Psoas muscle (tissue), 8 donors: ENCODE data around the gene DAW1. TPM values are rescaled to one million over a fixed set of nuclear protein-coding genes. Genes with fewer than 3 reads are reported as not detected.

Experiments used
- ATAC-seq, 4 donors: fragments of 200-7000 bp; cut with Tn5 transposase; one replicate each; pipeline ENCODE4 v1.9.1; 2020; ENCODE audit warnings: moderate library complexity in 3 of 4, mild to moderate bottlenecking in 2 of 4
- DNase-seq, 2 donors: peaks; one replicate each; pipeline ENCODE4 v3.0.0-alpha.2; 2020
- H3K27ac ChIP-seq: fragments of 200-600 bp; one replicate; pipeline ENCODE4 v1.8.0; 2022
- H3K27me3 ChIP-seq, 3 donors: fragments of 200-600 bp in 1 of 3; one replicate each; pipeline versions ENCODE4 v1.6.1 to v1.8.0; 2013 to 2022; ENCODE audit warnings: low read length in 2 of 3, mild to moderate bottlenecking in 2 of 3, moderate library complexity in 1 of 3; ENCODE audit not compliant: insufficient read depth in 3 of 3
- H3K36me3 ChIP-seq, 2 donors: fragments of 200-600 bp in 1 of 2; one replicate each; pipeline versions ENCODE4 v1.6.1 to v1.8.0; 2013 to 2022; ENCODE audit warnings: low read depth in 1 of 2, mild to moderate bottlenecking in 1 of 2, moderate library complexity in 1 of 2; ENCODE audit not compliant: insufficient read depth in 1 of 2
- H3K4me1 ChIP-seq: fragments of 200-600 bp; one replicate; pipeline ENCODE4 v1.8.0; 2022
- H3K4me3 ChIP-seq: fragments of 200-600 bp; one replicate; pipeline ENCODE4 v1.8.0; 2022; ENCODE audit warnings: mild to moderate bottlenecking
- H3K9me3 ChIP-seq: fragments of 200-600 bp; one replicate; pipeline ENCODE4 v1.8.0; 2022
- CTCF ChIP-seq: fragments of 200-600 bp; IDR thresholded peaks from one replicate; pipeline ENCODE4 v1.8.0; 2022; ENCODE audit warnings: antibody characterized with exemption
- WGBS, 3 donors: extraction: QIAGEN DNeasy Blood & Tissue Kit; methylation state at CpG; one replicate each; pipeline versions ENCODE4 v1.1.6 to v1.1.7; 2013; 5-methylcytosine and 5-hydroxymethylcytosine counted together
- intact Hi-C, 2 donors: fragments of 100-400 bp; cut with DNase I; formaldehyde crosslinking; loops; one replicate each; pipeline versions ENCODE4 v1.11.0 to v1.14.2; 2022
- polyA plus RNA-seq, 3 donors: library from polyadenylated mRNA; stranded (reverse); fragments of 200-250 nt; gene quantifications; one replicate each; pipeline ENCODE4 v1.2.3, GENCODE V29; 2013
- total RNA-seq, 4 donors: library from RNA; stranded (reverse); fragmentation: NEBNext Ultra II Directional in 2 of 4; extraction: Animal tissue kit (Norgen Biotek cat#: 25700) in 2 of 4; gene quantifications; one replicate each; pipeline versions ENCODE4 v1.2.1 to v1.2.4, GENCODE V29; 2021 to 2023
- donor health status: healthy with polysubstance abuse.
- donor health status: DM: no; HTN: no; CAD: no; lungs with moderate emphysema.
- donor health status: Bipolar disorder and iron deficiency.
- donor health status: healthy.
- donor health status: DM: yes; HTN: yes; CAD: no.
- donor health status: DM: no; HTN: no; CAD: no.
- donor health status: DM: no; HTN: no; CAD: no.
- donor health status: DM: yes; HTN: yes; CAD: no.

The DAW1 gene
- total and polyA plus RNA-seq, 7 donors: 0.03 to 0.21 TPM; not detected in 5

- intact Hi-C loops: no loop called here
- ATAC-seq (no peak), DNase-seq (no peak)
- Histone ChIP-seq H3K4me1 (no peaks in the 10 kb centered on the region), H3K36me3 (no peaks in the 10 kb centered on the region), H3K27ac (no peak overlapping the region), H3K4me3 (no peak overlapping the region), H3K9me3 (no peaks in the 10 kb centered on the region), H3K27me3 (no peaks in the 10 kb centered on the region)
- WGBS, 3 donors: 79 to 95% (median 92%) methylated on average over 2 of the region's 2 CpGs
- no peak for TF ChIP-seq CTCF
Measured at GRCh38 chr2:227856697-227857096, 14.7 kb upstream of the DAW1 start.

- 29 to 52% (median 32%) methylated on average over 6 of the region's 6 CpGs for WGBS, 3 donors
- Histone ChIP-seq H3K4me1 (no peaks in the 10 kb centered on the region), H3K27ac (no peak overlapping the region), H3K9me3 (no peaks in the 10 kb centered on the region), H3K36me3 (no peaks in the 10 kb centered on the region), H3K4me3 (no peak overlapping the region), H3K27me3 (no peaks in the 10 kb centered on the region)
- intact Hi-C loops: no loop called here
- ATAC-seq (no peak), DNase-seq (no peak)
- TF ChIP-seq CTCF: no peak
Measured at GRCh38 chr2:227860221-227860641, 11.2 kb upstream of the DAW1 start.

GRCh38 chr2:227861011-227861410 lies 10.4 kb upstream of the DAW1 start:
- no peaks in the 10 kb centered on the region for H3K9me3 ChIP-seq
- no peak for TF ChIP-seq CTCF
- H3K4me1 ChIP-seq: no peaks in the 10 kb centered on the region
- H3K4me3 ChIP-seq: no peak overlapping the region
- H3K27me3 ChIP-seq: no peaks in the 10 kb centered on the region
- WGBS, 3 donors: 35 to 57% (median 46%) methylated on average over 2 of the region's 2 CpGs
- no peak overlapping the region for H3K27ac ChIP-seq
- no peak for ATAC-seq
- intact Hi-C loops: no loop called here
- H3K36me3 ChIP-seq: no peaks in the 10 kb centered on the region
- DNase-seq: no peak

- Histone ChIP-seq H3K4me1 (no peaks in the 10 kb centered on the region), H3K4me3 (no peak overlapping the region), H3K27me3 (peaks cover 0 to 2% (median 0%) of the 10 kb centered on the region in 3 donors), H3K27ac (no peak overlapping the region), H3K9me3 (no peaks in the 10 kb centered on the region), H3K36me3 (no peaks in the 10 kb centered on the region)
- peak; percentile 36 for TF ChIP-seq CTCF
- ATAC-seq (no peak), DNase-seq (no peak)
- intact Hi-C loops: no loop called here
- 43 to 64% (median 50%) methylated on average over 8 of the region's 8 CpGs for WGBS, 3 donors
Measured at GRCh38 chr2:227862227-227862740, 9.1 kb upstream of the DAW1 start.
